Mesenchymal stem cell (in vitro differentiated cells and primary cell): ENCODE data around the gene BTG4.

ENCODE experiments used
- DNase-seq: peaks from one replicate; pipeline ENCODE4 v3.0.0-alpha.2; 2013
- H2AFZ ChIP-seq: one replicate; pipeline ENCODE4 v1.6.1; 2013; ENCODE audit warnings: low read depth, mild to moderate bottlenecking, control low read depth, inconsistent platforms, low read length, moderate library complexity
- H2AK5ac ChIP-seq: 2 replicates; pipeline ENCODE4 v1.6.1; 2013; ENCODE audit warnings: low read length, moderate library complexity, mild to moderate bottlenecking, inconsistent platforms; ENCODE audit not compliant: severe bottlenecking
- H2BK120ac ChIP-seq: one replicate; pipeline ENCODE4 v1.6.1; 2013; ENCODE audit warnings: low read depth, mild to moderate bottlenecking, inconsistent platforms, low read length, moderate library complexity
- H2BK12ac ChIP-seq, 2 experiments: one replicate each; pipeline ENCODE4 v1.6.1; 2013; ENCODE audit warnings: inconsistent platforms in 2 of 2, low read length in 2 of 2, mild to moderate bottlenecking in 2 of 2, moderate library complexity in 2 of 2, control low read depth in 1 of 2
- H2BK15ac ChIP-seq: one replicate; pipeline ENCODE4 v1.6.1; 2013; ENCODE audit warnings: mild to moderate bottlenecking, low read depth, inconsistent platforms; ENCODE audit not compliant: poor library complexity, severe bottlenecking
- H2BK5ac ChIP-seq: 2 replicates; pipeline ENCODE4 v1.6.1; 2013; ENCODE audit warnings: low read depth, mild to moderate bottlenecking, low read length, control low read depth, inconsistent platforms; ENCODE audit not compliant: poor library complexity, severe bottlenecking
- H3K14ac ChIP-seq, 2 experiments: one replicate each; pipeline ENCODE4 v1.6.1; 2013; ENCODE audit warnings: inconsistent platforms in 2 of 2, low read length in 2 of 2, control low read depth in 1 of 2, mild to moderate bottlenecking in 1 of 2, moderate library complexity in 1 of 2
- H3K18ac ChIP-seq, 2 experiments: one replicate each; pipeline ENCODE4 v1.6.1; 2013; ENCODE audit warnings: inconsistent platforms in 2 of 2, low read length in 2 of 2, control low read depth in 1 of 2, low read depth in 1 of 2, mild to moderate bottlenecking in 1 of 2
- H3K23ac ChIP-seq, 2 experiments: one replicate each; pipeline ENCODE4 v1.6.1; 2013; ENCODE audit warnings: inconsistent platforms in 2 of 2, low read length in 2 of 2, mild to moderate bottlenecking in 2 of 2, moderate library complexity in 2 of 2, control low read depth in 1 of 2
- H3K27ac ChIP-seq: 2 replicates; pipeline ENCODE4 v1.5.1; 2013; ENCODE audit warnings: mild to moderate bottlenecking, moderate library complexity, low read length, control low read depth, inconsistent platforms; ENCODE audit not compliant: poor library complexity, severe bottlenecking
- H3K27me3 ChIP-seq, 2 experiments: 2 replicates each; pipeline versions ENCODE4 v1.6.1 to v1.7.0; 2013; ENCODE audit warnings: low read length in 2 of 2, mild to moderate bottlenecking in 2 of 2, moderate library complexity in 2 of 2, control low read depth in 1 of 2, inconsistent platforms in 1 of 2; ENCODE audit not compliant: control insufficient read depth in 1 of 2, insufficient read depth in 1 of 2
- H3K36me3 ChIP-seq, 2 experiments: 2 replicates each; pipeline versions ENCODE4 v1.6.1 to v1.7.0; 2013; ENCODE audit warnings: low read length in 2 of 2, control low read depth in 1 of 2, inconsistent platforms in 1 of 2, low read depth in 1 of 2, mild to moderate bottlenecking in 1 of 2; ENCODE audit not compliant: insufficient read depth in 2 of 2, control insufficient read depth in 1 of 2
- H3K4ac ChIP-seq, 2 experiments: one replicate each; pipeline ENCODE4 v1.6.1; 2013; ENCODE audit warnings: inconsistent platforms in 2 of 2, low read length in 2 of 2, mild to moderate bottlenecking in 2 of 2, moderate library complexity in 2 of 2, control low read depth in 1 of 2, low read depth in 1 of 2
- H3K4me1 ChIP-seq: 2 replicates; pipeline ENCODE4 v1.6.1; 2013; ENCODE audit warnings: low read depth, low read length, control low read depth; ENCODE audit not compliant: control insufficient read depth, insufficient read depth
- H3K4me2 ChIP-seq: 2 replicates; pipeline ENCODE4 v1.6.1; 2013; ENCODE audit warnings: low read length, mild to moderate bottlenecking, inconsistent platforms; ENCODE audit not compliant: poor library complexity, severe bottlenecking
- H3K4me3 ChIP-seq, 2 experiments: 2 replicates each; pipeline versions ENCODE4 v1.5.1 to v1.7.0; 2013; ENCODE audit warnings: low read length in 2 of 2, mild to moderate bottlenecking in 2 of 2, control low read depth in 1 of 2, low read depth in 1 of 2; ENCODE audit not compliant: insufficient read depth in 1 of 2
- H3K79me1 ChIP-seq: replicated peaks from 2 replicates; pipeline ENCODE4 v1.6.1; 2013; ENCODE audit warnings: mild to moderate bottlenecking, control low read depth, low read length, inconsistent platforms; ENCODE audit not compliant: poor library complexity, severe bottlenecking
- H3K9ac ChIP-seq: 2 replicates; pipeline ENCODE4 v1.7.0; 2013; ENCODE audit warnings: mild to moderate bottlenecking, low read length, moderate library complexity
- H3K9me3 ChIP-seq: 2 replicates; pipeline ENCODE4 v1.7.0; 2013; ENCODE audit warnings: mild to moderate bottlenecking, low read length; ENCODE audit not compliant: control insufficient read depth
- H4K8ac ChIP-seq: one replicate; pipeline ENCODE4 v1.6.1; 2013; ENCODE audit warnings: inconsistent platforms, mild to moderate bottlenecking, low read length, moderate library complexity
- H4K91ac ChIP-seq: one replicate; pipeline ENCODE4 v1.6.1; 2013; ENCODE audit warnings: mild to moderate bottlenecking, low read length, inconsistent platforms
- WGBS: methylation state at CpG from one replicate; pipeline ENCODE4 v1.1.7; 2013; ENCODE audit warnings: mixed read lengths; 5-methylcytosine and 5-hydroxymethylcytosine counted together

The BTG4 gene

GRCh38 chr11:111526501-111526900, 14.3 kb upstream of the BTG4 start:
- Histone ChIP-seq H3K4ac (no peak overlapping the region), H4K91ac (no peak overlapping the region), H2BK120ac (no peak overlapping the region), H2BK5ac (no peak overlapping the region), H3K14ac (no peak overlapping the region), H2AK5ac (no peak overlapping the region), H3K9me3 (no peaks in the 10 kb centered on the region), H3K23ac (no peak overlapping the region), H2BK15ac (no peak overlapping the region), H3K4me1 (no peaks in the 10 kb centered on the region), H2AFZ (no peak overlapping the region), H3K4me3 (no peak overlapping the region), H3K27me3 (no peaks in the 10 kb centered on the region), H3K27ac (no peak overlapping the region), H4K8ac (no peak overlapping the region), H3K4me2 (no peak overlapping the region), H3K18ac (no peak overlapping the region), H3K79me1 (no peaks in the 10 kb centered on the region), H3K36me3 (no peaks in the 10 kb centered on the region), H3K9ac (no peak overlapping the region), H2BK12ac (no peak overlapping the region)
- peak; percentile 67 for DNase-seq
- WGBS: 77% methylated on average over 1 of the region's 1 CpG

GRCh38 chr11:111525456-111525855, 13.3 kb upstream of the BTG4 start:
- Histone ChIP-seq H3K27ac (no peak overlapping the region), H4K8ac (no peak overlapping the region), H2BK120ac (no peak overlapping the region), H3K9me3 (no peaks in the 10 kb centered on the region), H3K23ac (no peak overlapping the region), H3K18ac (no peak overlapping the region), H3K4me2 (no peak overlapping the region), H3K4me1 (no peaks in the 10 kb centered on the region), H3K27me3 (no peaks in the 10 kb centered on the region), H2BK15ac (no peak overlapping the region), H2AFZ (no peak overlapping the region), H3K4ac (no peak overlapping the region), H3K14ac (no peak overlapping the region), H3K9ac (no peak overlapping the region), H4K91ac (no peak overlapping the region), H3K36me3 (no peaks in the 10 kb centered on the region), H2AK5ac (peak overlapping the region; percentile 49), H3K4me3 (no peak overlapping the region), H3K79me1 (no peaks in the 10 kb centered on the region), H2BK12ac (no peak overlapping the region), H2BK5ac (no peak overlapping the region)
- WGBS: 98% methylated on average over 1 of the region's 1 CpG
- no peak for DNase-seq

GRCh38 chr11:111524056-111524455, 11.9 kb upstream of the BTG4 start:
- H4K91ac ChIP-seq: no peak overlapping the region
- H2BK5ac ChIP-seq: no peak overlapping the region
- no peak overlapping the region for H3K14ac ChIP-seq
- H3K4me2 ChIP-seq: no peak overlapping the region
- no peak overlapping the region for H3K18ac ChIP-seq
- no peak overlapping the region for H2BK120ac ChIP-seq
- no peak overlapping the region for H3K9ac ChIP-seq
- no peaks in the 10 kb centered on the region for H3K9me3 ChIP-seq
- no peaks in the 10 kb centered on the region for H3K36me3 ChIP-seq
- no peaks in the 10 kb centered on the region for H3K27me3 ChIP-seq
- no peak overlapping the region for H2BK12ac ChIP-seq
- no peak overlapping the region for H3K4me3 ChIP-seq
- H3K79me1 ChIP-seq: no peaks in the 10 kb centered on the region
- no peak overlapping the region for H3K27ac ChIP-seq
- WGBS: 81% methylated on average over 1 of the region's 1 CpG
- H2BK15ac ChIP-seq: no peak overlapping the region
- H3K4me1 ChIP-seq: no peaks in the 10 kb centered on the region
- no peak for DNase-seq
- H2AK5ac ChIP-seq: no peak overlapping the region
- no peak overlapping the region for H4K8ac ChIP-seq
- no peak overlapping the region for H3K23ac ChIP-seq
- H2AFZ ChIP-seq: no peak overlapping the region
- H3K4ac ChIP-seq: no peak overlapping the region

GRCh38 chr11:111523343-111523742, 11.2 kb upstream of the BTG4 start:
- DNase-seq: no peak
- Histone ChIP-seq H3K27me3 (no peaks in the 10 kb centered on the region), H3K14ac (no peak overlapping the region), H3K18ac (no peak overlapping the region), H3K9me3 (no peaks in the 10 kb centered on the region), H3K27ac (no peak overlapping the region), H2BK120ac (no peak overlapping the region), H3K23ac (no peak overlapping the region), H3K79me1 (no peaks in the 10 kb centered on the region), H3K9ac (no peak overlapping the region), H3K36me3 (no peaks in the 10 kb centered on the region), H3K4ac (no peak overlapping the region), H2BK12ac (no peak overlapping the region), H3K4me1 (no peaks in the 10 kb centered on the region), H2AFZ (no peak overlapping the region), H4K91ac (no peak overlapping the region), H3K4me2 (no peak overlapping the region), H3K4me3 (no peak overlapping the region), H2AK5ac (no peak overlapping the region), H2BK15ac (no peak overlapping the region), H4K8ac (no peak overlapping the region), H2BK5ac (no peak overlapping the region)
- WGBS: 98% methylated on average over 2 of the region's 2 CpGs
